Mucosa of rectum (tissue), 2 donors: ENCODE results near the gene BOD1L1.

Source experiments
- H3K27ac ChIP-seq, 2 donors: one replicate each; pipeline ENCODE4 v1.7.0; 2013; ENCODE audit warnings: inconsistent platforms in 2 of 2, low read depth in 2 of 2, low read length in 2 of 2
- H3K27me3 ChIP-seq, 2 donors: one replicate each; pipeline ENCODE4 v1.7.0; 2013; ENCODE audit warnings: low read length in 2 of 2; ENCODE audit not compliant: control insufficient read depth in 2 of 2, insufficient read depth in 2 of 2
- H3K36me3 ChIP-seq, 2 donors: one replicate each; pipeline ENCODE4 v1.7.0; 2013; ENCODE audit warnings: low read length in 2 of 2; ENCODE audit not compliant: control insufficient read depth in 2 of 2, insufficient read depth in 2 of 2
- H3K4me1 ChIP-seq, 2 donors: one replicate each; pipeline ENCODE4 v1.7.0; 2013; ENCODE audit warnings: low read length in 2 of 2, mild to moderate bottlenecking in 1 of 2; ENCODE audit not compliant: control insufficient read depth in 2 of 2, insufficient read depth in 2 of 2
- H3K4me3 ChIP-seq, 2 donors: one replicate each; pipeline ENCODE4 v1.7.0; 2013; ENCODE audit warnings: low read length in 2 of 2
- H3K9ac ChIP-seq, 2 donors: one replicate each; pipeline ENCODE4 v1.7.0; 2013; ENCODE audit warnings: low read length in 2 of 2, low read depth in 1 of 2, mild to moderate bottlenecking in 1 of 2
- H3K9me3 ChIP-seq, 2 donors: one replicate each; pipeline ENCODE4 v1.7.0; 2013; ENCODE audit warnings: low read length in 2 of 2; ENCODE audit not compliant: control insufficient read depth in 2 of 2
- donor health status: healthy.
- donor health status: Normal muscosa, but diverticular disease.

The BOD1L1 gene

GRCh38 chr4:13546941-13547484 is 80.5 kb downstream of the BOD1L1 start:
- peak overlapping the region in 1 of 2 donors; percentile 32 for H3K9ac ChIP-seq
- H3K27me3 ChIP-seq = peaks cover 38 to 54% of the 10 kb centered on the region in 2 donors
- H3K36me3 ChIP-seq = no peaks in the 10 kb centered on the region
- H3K27ac ChIP-seq = peak overlapping the region in 1 of 2 donors; percentile 43
- peaks cover 10 to 16% of the 10 kb centered on the region in 2 donors for H3K4me1 ChIP-seq
- H3K9me3 ChIP-seq = peaks cover 0 to 3% of the 10 kb centered on the region in 2 donors
- H3K4me3 ChIP-seq = peak overlapping the region; percentile 57 to 69

- H3K36me3 ChIP-seq = no peaks in the 10 kb centered on the region
- peaks cover 0 to 3% of the 10 kb centered on the region in 2 donors for H3K9me3 ChIP-seq
- peak overlapping the region in 1 of 2 donors; percentile 69 for H3K4me3 ChIP-seq
- peak overlapping the region in 1 of 2 donors; percentile 43 for H3K27ac ChIP-seq
- no peak overlapping the region for H3K9ac ChIP-seq
- peaks cover 44 to 55% of the 10 kb centered on the region in 2 donors for H3K27me3 ChIP-seq
- peaks cover 10 to 18% of the 10 kb centered on the region in 2 donors for H3K4me1 ChIP-seq
These were observed 81.2 kb downstream of the BOD1L1 start for GRCh38 chr4:13546142-13546940.

- no peak overlapping the region for H3K27ac ChIP-seq
- H3K27me3 ChIP-seq = peaks cover 53 to 57% of the 10 kb centered on the region in 2 donors
- no peaks in the 10 kb centered on the region for H3K36me3 ChIP-seq
- H3K4me1 ChIP-seq = peaks cover 10 to 18% of the 10 kb centered on the region in 2 donors
- H3K4me3 ChIP-seq = peak overlapping the region; percentile 66 to 76
- H3K9me3 ChIP-seq = peaks cover 0 to 3% of the 10 kb centered on the region in 2 donors
- no peak overlapping the region for H3K9ac ChIP-seq
These were observed 82.1 kb downstream of the BOD1L1 start for GRCh38 chr4:13545394-13545808.

GRCh38 chr4:13544606-13545393 is 82.7 kb downstream of the BOD1L1 start:
- no peaks in the 10 kb centered on the region for H3K36me3 ChIP-seq
- peaks cover 0 to 3% of the 10 kb centered on the region in 2 donors for H3K9me3 ChIP-seq
- H3K4me3 ChIP-seq = peak overlapping the region; percentile 66 to 76
- H3K4me1 ChIP-seq = peaks cover 10 to 18% of the 10 kb centered on the region in 2 donors
- peaks cover 58 to 59% of the 10 kb centered on the region in 2 donors for H3K27me3 ChIP-seq
- peak overlapping the region in 1 of 2 donors; percentile 56 for H3K27ac ChIP-seq
- peak overlapping the region in 1 of 2 donors; percentile 14 for H3K9ac ChIP-seq

- no peaks in the 10 kb centered on the region for H3K36me3 ChIP-seq
- H3K27ac ChIP-seq = peak within 1 kb of the TSS; percentile 28 to 56
- peaks cover 10 to 16% of the 10 kb centered on the region in 2 donors for H3K4me1 ChIP-seq
- H3K9me3 ChIP-seq = peaks cover 0 to 3% of the 10 kb centered on the region in 2 donors
- H3K27me3 ChIP-seq = peaks cover 56 to 61% of the 10 kb centered on the region in 2 donors
- H3K9ac ChIP-seq = peak within 1 kb of the TSS; percentile 24 to 36
- H3K4me3 ChIP-seq = peak within 1 kb of the TSS; percentile 66 to 76
These were observed 83.5 kb downstream of the BOD1L1 start, which contains the start of gene NKX3-2 for GRCh38 chr4:13543839-13544605. TSS of gene NKX3-2 (minus strand) at chr4:13544508. CDS start at chr4:13544414, 94 bp downstream.

- peak overlapping the region; percentile 37 to 68 for H3K4me3 ChIP-seq
- H3K9ac ChIP-seq = peak overlapping the region; percentile 24 to 36
- H3K9me3 ChIP-seq = peaks cover 0 to 3% of the 10 kb centered on the region in 2 donors
- peaks cover 53 to 59% of the 10 kb centered on the region in 2 donors for H3K27me3 ChIP-seq
- peak overlapping the region; percentile 28 to 56 for H3K27ac ChIP-seq
- H3K36me3 ChIP-seq = no peaks in the 10 kb centered on the region
- H3K4me1 ChIP-seq = peaks cover 10 to 13% of the 10 kb centered on the region in 2 donors
These were observed 84.3 kb downstream of the BOD1L1 start for GRCh38 chr4:13543032-13543838.

- peaks cover 10 to 13% of the 10 kb centered on the region in 2 donors for H3K4me1 ChIP-seq
- H3K36me3 ChIP-seq = no peaks in the 10 kb centered on the region
- no peak overlapping the region for H3K9ac ChIP-seq
- H3K4me3 ChIP-seq = peak overlapping the region; percentile 6 to 68
- H3K9me3 ChIP-seq = peaks cover 0 to 3% of the 10 kb centered on the region in 2 donors
- H3K27ac ChIP-seq = no peak overlapping the region
- H3K27me3 ChIP-seq = peaks cover 55 to 61% of the 10 kb centered on the region in 2 donors
These were observed 84.9 kb downstream of the BOD1L1 start for GRCh38 chr4:13542577-13543031.

GRCh38 chr4:13541720-13542576 is 85.6 kb downstream of the BOD1L1 start:
- Histone ChIP-seq H3K9me3 (peaks cover 0 to 3% of the 10 kb centered on the region in 2 donors), H3K4me1 (peaks cover 7 to 12% of the 10 kb centered on the region in 2 donors), H3K36me3 (no peaks in the 10 kb centered on the region), H3K27me3 (peaks cover 55 to 64% of the 10 kb centered on the region in 2 donors), H3K27ac (no peak overlapping the region), H3K4me3 (peak overlapping the region; percentile 39 to 52), H3K9ac (no peak overlapping the region)
